Measurements from ENCODE around the gene SAA1.
"Not testable (repeated sequence)": the region's sequence is repeated elsewhere in the genome, so short reads cannot be mapped to it uniquely, and the experiment has no call there.

The SAA1 gene

DNA sequence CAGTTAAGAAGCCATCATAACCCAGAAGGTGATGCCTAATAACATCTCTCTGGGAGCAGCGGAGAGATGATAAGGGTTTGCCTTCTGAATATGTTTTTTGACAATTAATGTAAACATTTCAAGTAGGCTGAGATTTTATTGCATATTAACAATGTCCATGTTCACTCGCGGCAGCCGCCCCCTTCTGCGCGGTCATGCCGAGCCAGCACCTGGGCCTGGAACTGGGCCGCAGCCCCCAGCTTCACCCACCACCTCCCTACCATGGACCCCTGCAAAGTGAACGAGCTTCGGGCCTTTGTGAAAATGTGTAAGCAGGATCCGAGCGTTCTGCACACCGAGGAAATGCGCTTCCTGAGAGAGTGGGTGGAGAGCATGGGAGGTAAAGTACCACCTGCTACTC, 4.3 kb upstream of the SAA1 start:
- no peak for DNase-seq

- not testable (repeated sequence) for DNase-seq
These were observed 3.2 kb upstream of the SAA1 start for GRCh38 chr11:18262681-18263350.

GRCh38 chr11:18264035-18264434, 2.0 kb upstream of the SAA1 start:
- peak; percentile 50 for DNase-seq

- DNase-seq = no peak
These were observed 1.1 kb upstream of the SAA1 start for GRCh38 chr11:18264677-18265555.

GRCh38 chr11:18267335-18268133, 1.5 kb downstream of the SAA1 start:
- DNase-seq = not testable (repeated sequence)

DNA sequence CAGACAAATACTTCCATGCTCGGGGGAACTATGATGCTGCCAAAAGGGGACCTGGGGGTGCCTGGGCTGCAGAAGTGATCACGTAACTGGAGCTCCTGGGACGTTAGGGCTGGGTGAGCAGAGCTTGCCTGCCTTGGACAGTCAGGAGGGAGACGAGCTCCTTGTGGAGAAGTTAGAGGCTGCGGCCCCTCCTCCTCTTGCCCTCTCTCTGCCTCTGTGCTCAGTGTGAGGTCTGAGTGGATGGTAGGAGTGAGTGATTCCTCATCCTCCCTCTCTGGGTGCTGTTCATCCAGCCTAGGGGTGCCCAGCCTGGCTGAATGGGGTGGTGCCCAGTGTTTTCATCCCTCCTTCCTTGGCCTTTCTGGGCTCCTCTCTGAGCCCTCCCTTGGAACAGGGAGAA, 3.2 kb downstream of the SAA1 start:
- DNase-seq = not testable (repeated sequence)

GRCh38 chr11:18270102-18270501, 4.0 kb downstream of the SAA1 start:
- no peak for DNase-seq

DNA sequence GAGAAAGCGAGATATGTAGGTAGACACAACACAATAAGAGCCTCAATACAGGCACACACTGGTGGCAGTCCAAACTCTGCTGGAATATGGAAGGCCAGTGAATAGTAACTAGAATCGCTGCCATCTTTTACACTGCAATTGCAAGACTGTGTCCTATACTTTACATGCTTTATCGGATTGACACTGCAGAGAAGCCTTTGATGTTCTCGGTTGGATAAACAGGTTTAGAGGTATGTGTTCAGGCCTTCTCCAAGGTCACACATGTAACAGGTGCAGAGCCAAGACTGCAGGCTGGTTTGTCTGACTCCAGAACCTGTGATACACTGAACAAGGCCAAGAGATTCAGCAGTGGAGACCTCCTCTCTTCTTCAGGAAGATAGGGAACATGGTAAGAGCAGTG, 5.1 kb downstream of the SAA1 start:
- no peak for DNase-seq

GRCh38 chr11:18277565-18278271, 11.7 kb downstream of the SAA1 start:
- DNase-seq = no peak

DNA sequence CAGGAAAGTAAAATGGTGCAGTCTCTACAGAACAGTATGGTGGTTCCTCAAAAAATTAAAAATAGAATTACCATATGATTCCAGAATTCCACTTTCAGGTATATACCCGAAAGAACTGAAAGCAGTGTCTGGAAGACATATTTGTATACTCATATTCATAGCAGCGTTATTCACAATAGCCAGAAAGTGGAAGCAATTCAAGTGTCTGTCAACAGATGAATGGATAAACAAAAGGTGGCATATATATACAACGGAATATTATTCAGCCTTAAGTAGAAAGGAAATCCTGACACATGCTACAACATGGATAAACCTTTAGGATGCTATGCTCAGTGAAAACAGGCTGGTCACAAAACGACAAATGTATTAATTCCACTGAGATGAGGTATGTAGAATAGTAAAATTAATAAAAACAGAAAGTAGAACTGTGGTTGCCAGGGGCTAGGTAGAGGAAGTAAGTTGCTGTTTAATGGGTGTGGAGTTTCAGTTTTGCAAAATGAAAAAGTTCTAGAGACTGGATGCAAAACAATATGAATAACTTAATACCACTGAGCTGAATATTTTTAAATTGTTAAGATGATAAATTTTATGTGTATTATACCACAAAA, 14.5 kb downstream of the SAA1 start:
- DNase-seq = peak; percentile 35

DNA sequence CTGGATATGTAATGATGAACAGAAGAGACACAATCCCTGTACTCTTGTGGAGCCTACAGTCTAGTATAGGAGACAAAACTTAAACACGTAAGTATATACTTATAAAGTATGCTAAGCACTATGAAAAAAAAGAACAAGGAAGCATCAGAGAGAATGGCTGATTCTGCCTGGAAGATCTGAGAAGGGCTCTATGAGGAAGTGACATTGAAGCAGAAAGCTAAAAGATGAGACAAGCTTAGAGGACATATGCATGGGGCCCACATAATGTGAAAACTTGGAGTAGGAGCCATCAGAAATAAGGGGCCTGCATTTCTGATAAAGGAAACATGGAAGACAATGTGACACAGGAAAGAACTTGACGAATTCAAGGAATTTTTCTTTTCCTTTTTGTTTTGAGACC, 16.6 kb downstream of the SAA1 start:
- DNase-seq = no peak

- DNase-seq = no peak
These were observed 19.8 kb downstream of the SAA1 start for GRCh38 chr11:18285841-18286240.

DNA sequence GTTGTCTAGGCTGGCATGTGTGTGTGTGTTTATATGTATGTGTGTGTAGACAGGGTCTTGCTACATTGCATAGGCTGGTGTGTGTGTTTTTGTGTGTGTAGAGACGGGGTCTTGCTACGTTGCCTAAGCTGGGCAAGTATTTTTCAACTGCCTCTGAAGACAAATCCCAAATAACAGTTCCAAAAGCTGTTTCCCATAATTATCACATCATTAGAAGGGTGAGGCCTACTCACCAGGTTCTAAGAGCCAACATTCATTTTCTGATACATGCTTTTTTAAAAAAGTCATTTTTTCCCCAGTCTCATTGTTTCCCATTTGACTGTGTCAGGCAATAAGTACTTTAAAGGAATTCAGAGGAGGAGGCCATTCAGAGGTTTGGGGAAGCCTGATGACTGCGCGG, 22.8 kb downstream of the SAA1 start:
- no peak for DNase-seq

- DNase-seq = peak; percentile 64
These were observed 28.8 kb downstream of the SAA1 start for GRCh38 chr11:18294862-18295261.

DNA sequence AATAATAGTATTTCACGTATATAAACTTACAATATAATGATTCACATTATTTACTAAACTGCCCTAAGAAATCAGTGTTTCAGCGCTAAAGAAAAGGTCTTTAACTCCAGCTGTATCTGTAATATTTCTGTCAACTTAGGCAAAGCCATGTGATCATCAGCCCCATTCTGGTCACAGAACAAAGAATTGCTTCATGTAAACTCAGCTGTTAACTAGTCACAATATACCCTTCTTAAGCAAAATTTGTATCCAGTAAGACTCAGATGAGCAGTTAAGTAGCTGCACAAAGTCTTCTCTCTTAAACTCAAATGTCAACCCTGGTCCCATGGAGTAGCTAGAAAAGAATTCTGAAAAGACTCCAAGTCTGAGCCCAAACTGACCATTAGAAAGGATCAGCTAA, 29.3 kb downstream of the SAA1 start:
- no peak for DNase-seq

DNA sequence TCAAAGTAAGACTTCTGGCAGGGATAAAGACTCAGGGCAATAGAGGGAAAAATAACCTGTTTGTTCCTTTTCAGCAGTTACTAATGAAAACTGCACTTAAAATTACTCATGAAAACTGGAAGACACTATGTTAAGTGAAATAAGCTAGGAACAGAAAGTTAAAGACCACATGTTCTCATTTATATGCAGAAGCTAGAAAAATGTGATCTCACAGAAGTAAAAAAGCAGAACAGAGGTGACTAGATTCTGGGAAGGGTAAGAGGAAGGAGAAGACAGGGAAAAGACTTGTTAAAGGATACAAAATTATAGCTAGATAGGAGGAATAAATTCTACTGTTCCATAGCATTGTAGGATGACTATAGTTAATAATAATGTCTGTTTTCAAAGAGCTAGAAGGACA, 33.7 kb downstream of the SAA1 start:
- DNase-seq = no peak

GRCh38 chr11:18304745-18305144, 38.7 kb downstream of the SAA1 start:
- no peak for DNase-seq

DNA sequence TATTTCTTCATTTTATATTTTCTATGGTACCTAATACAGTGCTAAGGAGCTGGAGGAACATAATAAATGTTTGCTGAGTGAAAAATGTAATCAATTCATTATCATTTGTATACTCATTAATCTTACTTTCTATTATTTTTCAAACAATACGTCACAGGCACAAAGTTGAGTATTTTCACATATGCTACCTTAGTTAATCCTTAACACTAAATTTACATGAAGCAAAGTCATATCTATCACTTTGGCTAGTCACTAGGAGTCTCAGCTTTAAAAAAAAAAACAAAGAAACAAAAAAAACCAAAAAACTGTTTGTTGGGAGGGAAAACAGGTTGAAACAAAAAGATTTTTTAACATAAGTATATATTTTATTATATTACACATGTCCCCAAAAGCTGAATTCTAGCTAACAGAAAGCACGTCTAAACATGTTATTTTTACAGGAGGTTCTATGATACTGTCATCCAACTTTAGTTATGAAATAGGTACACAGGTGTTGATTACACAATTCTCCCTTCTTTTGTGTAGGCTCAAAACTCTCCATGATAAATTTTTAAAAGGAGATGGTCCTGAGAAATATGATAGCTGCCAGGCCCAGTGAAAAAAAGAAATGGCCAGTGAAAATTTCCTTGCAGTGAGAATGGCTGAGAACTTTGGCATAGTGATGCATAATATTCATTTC, 41.5 kb downstream of the SAA1 start:
- no peak for DNase-seq

GRCh38 chr11:18308242-18308641, 42.2 kb downstream of the SAA1 start:
- no peak for DNase-seq

DNA sequence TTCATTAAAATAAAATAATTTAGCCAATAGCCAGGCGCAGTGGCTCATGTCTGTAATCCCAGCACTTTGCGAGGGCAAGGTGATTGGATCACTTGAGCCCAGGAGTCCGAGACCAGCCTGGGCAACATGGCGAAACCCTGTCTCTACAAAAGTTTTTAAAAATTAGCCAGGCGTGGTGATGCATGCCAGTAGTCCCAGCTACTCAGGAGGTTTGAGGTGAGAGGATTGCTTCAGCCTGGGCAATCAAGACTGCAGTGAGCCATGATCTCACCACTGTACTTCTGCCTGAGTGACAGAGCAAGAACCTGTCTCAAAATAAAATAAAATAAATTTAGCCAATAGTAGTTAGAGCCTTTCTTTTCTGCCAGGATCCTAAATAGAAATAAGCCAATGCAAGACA, 43.6 kb downstream of the SAA1 start:
- no peak for DNase-seq

DNA sequence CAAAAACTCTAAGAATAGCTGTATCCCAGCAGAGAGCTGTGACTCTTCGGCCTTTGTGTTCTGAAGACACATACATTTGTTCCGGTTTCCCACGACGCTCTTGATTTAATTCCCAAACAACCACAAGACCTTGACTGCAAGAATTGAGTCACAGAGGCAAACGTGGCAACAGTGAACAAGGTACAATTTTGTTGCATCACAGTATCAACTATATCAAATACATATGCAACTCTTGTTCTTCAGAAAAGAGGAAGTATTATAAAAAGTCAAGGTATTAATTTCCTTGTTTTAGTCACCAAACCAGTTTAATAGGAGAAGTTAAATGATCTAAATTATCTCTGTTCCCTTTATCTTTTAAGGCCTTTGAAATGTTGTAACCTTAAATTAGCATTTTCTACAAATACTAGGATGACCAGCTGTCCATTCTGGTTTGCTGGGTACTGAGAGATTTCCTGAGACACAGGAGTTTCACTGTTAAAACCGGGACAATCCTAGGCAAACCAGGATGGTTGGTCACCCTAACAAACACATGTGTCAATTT, 44.8 kb downstream of the SAA1 start:
- DNase-seq = no peak

GRCh38 chr11:18312012-18312411, 45.9 kb downstream of the SAA1 start:
- no peak for DNase-seq

All from activated CD4-positive, alpha-beta T cell treated with anti-CD3 and anti-CD28 coated beads, Interleukin-10, Interleukin-2, amounts not matched to agents 100 ng/mL and 50 ng/mL, durations not matched to agents 16 hours and 8 hours (primary cell).